Suprapubic skin (tissue), 4 donors: ENCODE data around the gene PROP1. TPM values are rescaled to one million over a fixed set of nuclear protein-coding genes. Genes with fewer than 3 reads are reported as not detected.

Experiments
- DNase-seq, 2 donors: peaks; one replicate each; pipeline ENCODE4 v3.0.0-alpha.2; 2019; ENCODE audit warnings: low spot score in 2 of 2
- H3K27ac ChIP-seq: fragments of 200-600 bp; sonication (generic); one replicate; pipeline ENCODE4 v1.5.1; 2019
- H3K27me3 ChIP-seq: fragments of 200-600 bp; sonication (generic); one replicate; pipeline ENCODE4 v1.5.1; 2019
- H3K36me3 ChIP-seq: fragments of 200-600 bp; sonication (generic); one replicate; pipeline ENCODE4 v1.5.1; 2019
- H3K4me1 ChIP-seq: fragments of 200-600 bp; sonication (generic); one replicate; pipeline ENCODE4 v1.5.1; 2019
- H3K4me3 ChIP-seq: fragments of 200-600 bp; sonication (generic); one replicate; pipeline ENCODE4 v1.5.1; 2019; ENCODE audit warnings: mild to moderate bottlenecking
- H3K9me3 ChIP-seq: fragments of 200-600 bp; sonication (generic); one replicate; pipeline ENCODE4 v1.5.1; 2019
- CTCF ChIP-seq, 2 donors: fragments of 200-600 bp in 1 of 2; fragments of 450-650 bp in 1 of 2; sonication (generic) in 1 of 2; IDR thresholded peaks; one replicate each; pipeline ENCODE4 v1.5.1; 2016 to 2019; ENCODE audit warnings: antibody characterized with exemption in 2 of 2, mild to moderate bottlenecking in 1 of 2, moderate library complexity in 1 of 2
- EP300 ChIP-seq: sonication (generic); formaldehyde crosslinking; IDR thresholded peaks from one replicate; pipeline ENCODE4 v1.6.1; 2017; ENCODE audit warnings: antibody characterized with exemption
- POLR2A ChIP-seq, 2 donors: fragments of 450-650 bp; IDR thresholded peaks; one replicate each; pipeline ENCODE4 v1.6.1; 2017; ENCODE audit warnings: antibody characterized with exemption in 2 of 2, mild to moderate bottlenecking in 2 of 2, moderate library complexity in 2 of 2
- POLR2AphosphoS5 ChIP-seq, 3 donors: sonication (generic); formaldehyde crosslinking; IDR thresholded peaks; one replicate each; pipeline ENCODE4 v1.6.1; 2017; ENCODE audit warnings: antibody characterized with exemption in 3 of 3
- WGBS: methylation state at CpG from one replicate; pipeline ENCODE4 v1.1.5; 2018; 5-methylcytosine and 5-hydroxymethylcytosine counted together
- total RNA-seq, 4 donors: library from RNA; depleted of rRNA; stranded (reverse); fragments of >200 nt; gene quantifications; one replicate each; pipeline ENCODE4 v1.1.0, GENCODE V29; 2016

PROP1 gene
- total RNA-seq, 4 donors from 2014 or later: not detected

DNA sequence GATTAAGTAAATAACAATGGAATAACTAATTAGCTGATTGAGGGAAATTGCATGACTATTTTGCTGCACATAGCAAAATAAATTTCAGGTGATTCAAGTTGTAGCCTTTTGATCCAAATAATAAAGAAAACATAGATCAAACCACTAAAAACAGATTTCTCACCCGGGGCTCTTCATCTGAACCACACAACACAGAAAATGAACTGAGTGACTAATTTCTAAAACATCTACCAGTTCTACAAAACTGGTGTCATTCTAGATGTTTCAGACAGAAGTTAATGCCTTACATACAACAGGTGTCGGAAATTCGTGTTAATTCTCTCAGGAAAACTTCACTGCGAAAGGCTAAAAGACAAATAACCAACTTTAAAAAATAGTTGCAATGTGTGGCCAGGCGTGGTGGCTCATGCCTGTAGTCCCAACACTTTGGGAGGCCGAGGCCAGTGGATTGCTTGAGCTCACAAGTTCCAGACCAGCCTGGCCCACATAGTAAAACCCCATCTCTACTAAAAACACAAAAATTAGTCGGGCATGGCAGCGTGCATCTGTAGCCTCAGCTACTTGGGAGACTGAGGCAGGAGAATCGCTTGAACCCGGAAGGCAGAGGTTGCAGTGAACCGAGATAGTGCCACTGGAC is 6.9 kb downstream of the PROP1 start:
- TF ChIP-seq POLR2AphosphoS5 (IDR thresholded peaks at IDR 0.05) (no peak), CTCF (IDR thresholded peaks at IDR 0.05) (no peak), EP300 (no peak), POLR2A (IDR thresholded peaks at IDR 0.05) (no peak)
- DNase-seq: no peak
- no peak overlapping the region for H3K27ac ChIP-seq
- no peak overlapping the region for H3K4me3 ChIP-seq
- H3K27me3 ChIP-seq: peaks cover 40% of the 10 kb centered on the region
- peaks cover 11% of the 10 kb centered on the region for H3K4me1 ChIP-seq
- H3K9me3 ChIP-seq: no peaks in the 10 kb centered on the region
- no peaks in the 10 kb centered on the region for H3K36me3 ChIP-seq
- WGBS: 87% methylated on average over 11 of the region's 11 CpGs

- peaks cover 56% of the 10 kb centered on the region for H3K27me3 ChIP-seq
- no peaks in the 10 kb centered on the region for H3K9me3 ChIP-seq
- H3K4me3 ChIP-seq: no peak overlapping the region
- no peaks in the 10 kb centered on the region for H3K36me3 ChIP-seq
- TF ChIP-seq EP300 (no peak), POLR2A (IDR thresholded peaks at IDR 0.05) (no peak)
- H3K27ac ChIP-seq: no peak overlapping the region
- H3K4me1 ChIP-seq: peaks cover 11% of the 10 kb centered on the region
- no peak for DNase-seq
- WGBS: 69% methylated on average over 9 of the region's 9 CpGs
Observed at GRCh38 chr5:177987326-177987725, 8.7 kb downstream of the PROP1 start.

GRCh38 chr5:177985430-177986040 is 10.5 kb downstream of the PROP1 start:
- H3K4me1 ChIP-seq: peaks cover 18% of the 10 kb centered on the region
- no peak for TF ChIP-seq EP300
- no peak for TF ChIP-seq POLR2AphosphoS5 (IDR thresholded peaks at IDR 0.05)
- TF ChIP-seq CTCF (IDR thresholded peaks at IDR 0.05): no peak
- TF ChIP-seq POLR2A (IDR thresholded peaks at IDR 0.05): no peak
- H3K27ac ChIP-seq: no peak overlapping the region
- no peaks in the 10 kb centered on the region for H3K9me3 ChIP-seq
- DNase-seq: no peak
- peaks cover 70% of the 10 kb centered on the region for H3K27me3 ChIP-seq
- WGBS: 35% methylated on average over 22 of the region's 50 CpGs
- H3K4me3 ChIP-seq: peak overlapping the region; percentile 15
- H3K36me3 ChIP-seq: no peaks in the 10 kb centered on the region

- no peak for DNase-seq
- Histone ChIP-seq H3K36me3 (no peaks in the 10 kb centered on the region), H3K27me3 (peaks cover 70% of the 10 kb centered on the region), H3K9me3 (no peaks in the 10 kb centered on the region), H3K4me1 (peaks cover 18% of the 10 kb centered on the region), H3K27ac (no peak overlapping the region), H3K4me3 (no peak overlapping the region)
- no peak for TF ChIP-seq POLR2AphosphoS5 (IDR thresholded peaks at IDR 0.05)
- no peak for TF ChIP-seq POLR2A (IDR thresholded peaks at IDR 0.05)
- no peak for TF ChIP-seq CTCF (IDR thresholded peaks at IDR 0.05)
- WGBS: 10% methylated on average over 9 of the region's 47 CpGs
Observed at GRCh38 chr5:177984584-177985206, 11.3 kb downstream of the PROP1 start.

DNA sequence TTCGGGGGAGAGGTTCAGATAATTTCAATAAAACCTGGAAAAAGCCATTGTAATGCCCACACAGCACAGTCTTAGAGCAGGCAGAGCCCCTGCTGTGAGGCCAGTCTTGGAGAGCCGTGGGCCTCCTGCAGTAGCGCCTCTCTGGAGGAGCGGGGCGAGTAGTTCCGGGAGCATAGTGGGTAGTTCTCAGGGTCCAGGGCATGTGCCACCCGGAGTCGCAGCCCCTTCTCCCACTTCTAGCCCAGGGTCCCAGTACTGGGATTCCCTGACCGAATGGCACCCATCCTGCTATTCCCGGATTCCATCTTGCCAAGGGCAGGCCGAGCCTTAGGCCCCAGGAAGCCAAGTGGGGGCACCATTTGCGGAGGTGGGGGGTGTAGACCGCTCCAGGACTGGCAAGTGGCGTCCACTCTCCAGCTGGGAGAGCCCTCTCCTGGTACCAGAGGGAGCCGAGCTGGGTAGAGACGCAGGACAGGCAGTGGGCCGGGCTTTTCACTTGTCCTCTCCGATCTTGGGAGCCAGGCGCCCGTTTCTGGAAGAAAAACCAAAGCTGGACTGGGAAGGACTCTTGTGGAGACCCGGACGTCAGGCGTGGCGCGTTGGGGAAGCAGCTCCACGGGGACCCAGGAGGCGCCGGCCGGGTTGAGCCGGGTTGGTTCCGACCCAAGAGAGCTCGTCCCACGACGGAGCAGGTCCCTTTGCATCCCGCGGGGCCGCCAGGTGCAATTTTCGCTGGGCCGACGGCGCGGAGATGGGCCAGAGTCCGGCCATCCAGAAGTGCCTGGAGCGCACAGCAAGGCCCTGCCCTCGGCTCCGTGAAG is 12.1 kb downstream of the PROP1 start:
- 64% methylated on average over 19 of the region's 46 CpGs for WGBS
- Histone ChIP-seq H3K4me1 (peaks cover 18% of the 10 kb centered on the region), H3K27ac (no peak overlapping the region), H3K27me3 (peaks cover 70% of the 10 kb centered on the region), H3K36me3 (no peaks in the 10 kb centered on the region), H3K4me3 (no peak overlapping the region), H3K9me3 (no peaks in the 10 kb centered on the region)
- no peak for DNase-seq
- TF ChIP-seq POLR2A (IDR thresholded peaks at IDR 0.05) (no peak), CTCF (IDR thresholded peaks at IDR 0.05) (no peak), POLR2AphosphoS5 (IDR thresholded peaks at IDR 0.05) (no peak), EP300 (no peak)
